Pancreas (tissue), 10 donors: Measurements from ENCODE around the gene DGKZ. TPM values are rescaled to one million over a fixed set of nuclear protein-coding genes. Genes with fewer than 3 reads are reported as not detected.

Source experiments
- ATAC-seq, 4 donors: fragments of 200-7000 bp; cut with Tn5 transposase; one replicate each; pipeline versions ENCODE4 v1.8.0 to v1.9.1; 2020; ENCODE audit warnings: mild to moderate bottlenecking in 4 of 4, moderate library complexity in 4 of 4
- DNase-seq, 6 donors: peaks; one replicate each; pipeline ENCODE4 v3.0.0-alpha.2; 2020
- FAIRE-seq: peaks from 2 replicates; lab custom pipeline; 2012; peaks lifted over from hg19 to GRCh38; lab: Jason Lieb, UNC
- H3K27ac ChIP-seq, 4 donors: fragments of 200-600 bp; sonication (generic); 1 replicate in 3 of 4; 2 replicates in 1 of 4; pipeline versions ENCODE4 v1.5.0 to v1.8.0; 2020
- H3K27me3 ChIP-seq, 4 donors: fragments of 200-600 bp; one replicate each; pipeline ENCODE4 v1.8.0; 2021
- H3K36me3 ChIP-seq, 3 donors: fragments of 200-600 bp; sonication (generic) in 1 of 3; one replicate each; pipeline versions ENCODE4 v1.5.0 to v1.8.0; 2020 to 2021
- H3K4me1 ChIP-seq, 3 donors: fragments of 200-600 bp; one replicate each; pipeline ENCODE4 v1.8.0; 2021
- H3K4me3 ChIP-seq, 4 donors: fragments of 200-600 bp; sonication (generic) in 2 of 4; one replicate each; pipeline versions ENCODE4 v1.5.0 to v1.8.0; 2020 to 2021
- H3K9me3 ChIP-seq, 4 donors: fragments of 200-600 bp; one replicate each; pipeline ENCODE4 v1.8.0; 2021
- WGBS, 2 donors: extraction: QIAGEN DNeasy Blood & Tissue Kit; methylation state at CpG; one replicate each; pipeline ENCODE4 v1.1.7; 2013; 5-methylcytosine and 5-hydroxymethylcytosine counted together
- intact Hi-C, 3 donors: fragments of 100-400 bp; cut with DNase I; formaldehyde crosslinking; loops; one replicate each; pipeline versions ENCODE4 v1.11.1 to v1.14.2; 2022
- polyA plus RNA-seq, 2 donors: library from polyadenylated mRNA; stranded (reverse); fragments of 200-250 nt; gene quantifications; one replicate each; pipeline ENCODE4 v1.2.3, GENCODE V29; 2013
- total RNA-seq, 6 donors: library from RNA; stranded (reverse); fragmentation: NEBNext Ultra II Directional in 4 of 6; extraction: Animal tissue kit (Norgen Biotek cat#: 25700) in 4 of 6; gene quantifications; one replicate each; pipeline versions ENCODE4 v1.2.1 to v1.2.4, GENCODE V29; 2021 to 2023
- TF ChIP-seq, protein P1 (sequence below), 4 donors: fragments of 200-600 bp; sonication (generic) in 3 of 4; IDR thresholded peaks; one replicate each; pipeline versions ENCODE4 v1.5.0 to v1.8.0; 2021; ENCODE audit warnings: antibody characterized with exemption in 4 of 4
- donor health status: healthy with polysubstance abuse.
- donor health status: DM: no; HTN: no; CAD: no; lungs with moderate emphysema.
- donor health status: DM: no; HTN: no; CAD: no.
- donor health status: control.
- donor health status: control.
- donor health status: Bipolar disorder and iron deficiency.
- donor health status: DM: yes; HTN: yes; CAD: no.
- donor health status: DM: no; HTN: no; CAD: no.
- donor health status: DM: no; HTN: no; CAD: no.
- donor health status: DM: yes; HTN: yes; CAD: no.

Gene DGKZ
- total and polyA plus RNA-seq, 8 donors, result 34.1 to 88.8 (median 40.3) TPM

DNA sequence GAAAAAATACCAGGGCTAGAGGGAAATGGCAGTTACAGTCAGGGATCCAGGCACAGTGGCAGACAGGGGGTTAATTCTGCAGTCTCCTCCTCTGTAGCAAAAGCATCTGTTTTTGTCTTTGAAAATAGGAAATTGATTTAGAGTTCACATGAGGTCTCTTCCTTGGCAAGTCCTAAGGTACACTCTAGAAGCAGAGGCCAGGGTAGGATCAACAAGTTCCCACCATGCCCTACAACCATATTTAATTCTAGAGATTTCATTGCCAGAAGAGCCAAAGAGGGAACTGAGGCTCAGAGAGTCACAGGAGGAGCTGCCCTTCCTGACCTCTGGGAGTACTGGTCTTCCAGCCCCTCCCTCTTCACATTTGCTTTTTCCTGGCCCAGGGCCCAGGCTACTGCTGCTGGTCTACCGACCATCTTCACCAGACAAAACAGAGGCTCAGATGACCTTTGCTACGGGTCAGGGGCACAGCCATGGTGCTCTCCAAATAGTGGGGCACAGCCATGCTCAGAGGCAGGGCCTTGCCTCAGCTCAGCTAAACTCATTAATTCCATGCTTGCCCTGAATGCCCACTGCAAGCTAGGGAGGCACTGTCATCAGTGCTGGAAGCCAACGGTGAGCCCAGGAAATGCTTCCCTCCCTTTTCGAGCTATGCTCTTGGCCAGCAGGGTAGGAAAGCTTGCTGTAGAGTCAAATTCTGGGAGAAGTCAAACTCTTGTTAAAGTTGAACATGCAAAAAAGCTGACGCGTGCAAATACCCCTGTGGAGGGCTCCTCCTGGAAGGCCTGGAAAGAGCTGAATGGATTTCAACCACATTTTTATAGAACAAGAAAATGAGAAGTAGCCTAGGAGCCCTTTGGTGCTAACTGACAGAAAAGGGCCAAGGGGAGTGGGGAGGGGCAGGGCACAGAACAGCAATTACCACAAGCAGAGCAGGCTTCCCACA is 56.0 kb downstream of the DGKZ start:
- no peak for DNase-seq
- TF ChIP-seq, protein P1, sequence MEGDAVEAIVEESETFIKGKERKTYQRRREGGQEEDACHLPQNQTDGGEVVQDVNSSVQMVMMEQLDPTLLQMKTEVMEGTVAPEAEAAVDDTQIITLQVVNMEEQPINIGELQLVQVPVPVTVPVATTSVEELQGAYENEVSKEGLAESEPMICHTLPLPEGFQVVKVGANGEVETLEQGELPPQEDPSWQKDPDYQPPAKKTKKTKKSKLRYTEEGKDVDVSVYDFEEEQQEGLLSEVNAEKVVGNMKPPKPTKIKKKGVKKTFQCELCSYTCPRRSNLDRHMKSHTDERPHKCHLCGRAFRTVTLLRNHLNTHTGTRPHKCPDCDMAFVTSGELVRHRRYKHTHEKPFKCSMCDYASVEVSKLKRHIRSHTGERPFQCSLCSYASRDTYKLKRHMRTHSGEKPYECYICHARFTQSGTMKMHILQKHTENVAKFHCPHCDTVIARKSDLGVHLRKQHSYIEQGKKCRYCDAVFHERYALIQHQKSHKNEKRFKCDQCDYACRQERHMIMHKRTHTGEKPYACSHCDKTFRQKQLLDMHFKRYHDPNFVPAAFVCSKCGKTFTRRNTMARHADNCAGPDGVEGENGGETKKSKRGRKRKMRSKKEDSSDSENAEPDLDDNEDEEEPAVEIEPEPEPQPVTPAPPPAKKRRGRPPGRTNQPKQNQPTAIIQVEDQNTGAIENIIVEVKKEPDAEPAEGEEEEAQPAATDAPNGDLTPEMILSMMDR (IDR thresholded peaks at IDR 0.05), result no peak
- Histone ChIP-seq H3K9me3 (no peaks in the 10 kb centered on the region), H3K27ac (no peak overlapping the region), H3K36me3 (peaks cover 0 to 15% (median 13%) of the 10 kb centered on the region in 3 donors), H3K27me3 (no peaks in the 10 kb centered on the region), H3K4me1 (no peaks in the 10 kb centered on the region), H3K4me3 (no peak overlapping the region)
- ATAC-seq, result no peak
- FAIRE-seq, result no peak
- intact Hi-C loops, result no loop called here
- 77 to 78% methylated on average over 6 of the region's 6 CpGs for WGBS, 2 donors

DNA sequence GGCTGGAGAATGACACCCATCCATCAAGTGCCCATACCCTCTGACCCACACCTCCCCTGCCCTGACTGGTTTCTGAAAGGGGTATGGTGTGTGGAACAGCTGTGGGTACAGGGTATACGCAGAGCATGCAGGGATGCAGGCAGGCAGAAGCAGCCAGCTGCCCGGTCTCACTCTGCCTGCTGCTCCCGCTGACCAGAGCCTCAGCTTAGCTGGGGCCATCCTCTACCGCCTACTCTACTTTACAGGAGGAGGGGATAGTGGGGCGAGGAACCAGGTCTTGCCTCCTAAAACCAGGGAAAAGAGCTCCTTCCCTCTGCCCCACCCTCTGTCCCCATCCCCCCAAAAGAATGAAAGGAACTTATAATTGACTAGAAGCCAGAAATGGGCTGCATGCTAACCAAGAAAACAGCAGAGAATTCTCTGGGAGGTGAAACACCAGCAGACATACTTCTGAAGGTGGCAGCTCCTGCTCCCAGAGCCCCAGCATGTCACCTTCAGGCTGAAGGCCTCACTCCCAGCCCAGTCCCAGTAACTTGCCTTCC is 57.3 kb downstream of the DGKZ start:
- WGBS, 2 donors, result 95 to 97% methylated on average over 5 of the region's 5 CpGs
- ATAC-seq, result no peak
- FAIRE-seq, result no peak
- intact Hi-C loops, result no loop called here
- Histone ChIP-seq H3K36me3 (peaks cover 0 to 17% (median 16%) of the 10 kb centered on the region in 3 donors), H3K27me3 (no peaks in the 10 kb centered on the region), H3K4me3 (no peak overlapping the region), H3K9me3 (no peaks in the 10 kb centered on the region), H3K27ac (no peak overlapping the region), H3K4me1 (no peaks in the 10 kb centered on the region)
- DNase-seq, result no peak
- TF ChIP-seq, protein P1 (IDR thresholded peaks at IDR 0.05), result no peak

DNA sequence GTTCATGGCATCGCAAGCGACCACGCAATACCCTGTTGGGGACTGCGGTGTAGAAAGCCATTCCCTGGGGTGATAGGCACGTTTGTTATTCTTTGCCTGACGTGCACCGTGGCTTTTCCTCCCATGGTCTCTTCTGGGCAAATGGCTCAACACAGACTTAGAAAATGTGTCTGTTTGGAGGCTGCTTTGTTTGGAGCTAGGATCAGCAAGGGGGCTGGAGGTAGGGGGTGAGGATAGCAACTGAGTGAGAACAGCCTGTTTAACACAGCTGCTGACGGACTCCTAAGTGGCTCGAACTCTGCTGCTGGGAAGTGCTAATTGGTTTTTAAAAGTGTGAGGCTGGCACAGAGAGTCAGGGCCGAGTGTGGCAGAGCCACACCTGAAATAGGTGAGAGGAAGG is 60.4 kb downstream of the DGKZ start:
- DNase-seq, result no peak
- Histone ChIP-seq H3K9me3 (no peaks in the 10 kb centered on the region), H3K4me1 (no peaks in the 10 kb centered on the region), H3K36me3 (peaks cover 0 to 21% (median 16%) of the 10 kb centered on the region in 3 donors), H3K4me3 (no peak overlapping the region), H3K27me3 (no peaks in the 10 kb centered on the region), H3K27ac (no peak overlapping the region)
- intact Hi-C loops, result no loop called here
- no peak for ATAC-seq
- TF ChIP-seq, protein P1 (IDR thresholded peaks at IDR 0.05), result no peak
- WGBS, 2 donors, result 86 to 90% methylated on average over 10 of the region's 10 CpGs
- FAIRE-seq, result no peak

DNA sequence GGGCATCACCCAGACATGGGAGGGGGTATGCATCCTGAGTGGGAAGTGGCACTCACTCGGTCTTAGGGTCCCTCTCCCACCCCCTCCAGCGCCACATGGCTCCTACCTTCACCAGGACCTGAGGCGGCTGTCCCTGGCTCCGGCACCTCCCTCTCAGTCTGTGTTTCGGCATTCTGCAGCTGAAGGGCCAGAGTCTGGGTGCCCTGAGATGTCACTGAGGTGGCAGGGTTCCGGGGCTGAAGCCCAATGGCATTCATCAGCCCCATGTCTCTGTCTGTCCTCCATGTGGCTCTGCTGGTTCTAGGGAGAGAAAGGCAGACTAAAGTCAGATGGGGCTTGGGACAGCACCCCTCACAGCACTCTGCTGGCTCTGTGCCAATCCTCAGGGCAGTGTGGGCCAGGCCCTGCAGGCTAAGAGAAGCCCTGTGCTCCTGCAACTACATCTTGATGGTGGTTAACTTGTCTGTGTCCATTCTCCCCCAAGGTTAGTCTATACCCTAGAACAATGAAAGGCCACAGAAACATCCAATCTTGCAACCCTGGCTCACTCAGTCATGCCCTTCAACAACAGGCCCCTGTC is 61.2 kb downstream of the DGKZ start:
- Histone ChIP-seq H3K36me3 (peaks cover 0 to 20% (median 17%) of the 10 kb centered on the region in 3 donors), H3K4me3 (no peak overlapping the region), H3K4me1 (no peaks in the 10 kb centered on the region), H3K9me3 (no peaks in the 10 kb centered on the region), H3K27ac (no peak overlapping the region), H3K27me3 (no peaks in the 10 kb centered on the region)
- TF ChIP-seq, protein P1 (IDR thresholded peaks at IDR 0.05), result no peak
- FAIRE-seq (no peak), DNase-seq (no peak), ATAC-seq (no peak)
- 95 to 98% methylated on average over 5 to 6 of the region's 6 CpGs for WGBS, 2 donors
- intact Hi-C loops, result no loop called here
